ENCODE data around the gene LRRC1.

Gene LRRC1

DNA sequence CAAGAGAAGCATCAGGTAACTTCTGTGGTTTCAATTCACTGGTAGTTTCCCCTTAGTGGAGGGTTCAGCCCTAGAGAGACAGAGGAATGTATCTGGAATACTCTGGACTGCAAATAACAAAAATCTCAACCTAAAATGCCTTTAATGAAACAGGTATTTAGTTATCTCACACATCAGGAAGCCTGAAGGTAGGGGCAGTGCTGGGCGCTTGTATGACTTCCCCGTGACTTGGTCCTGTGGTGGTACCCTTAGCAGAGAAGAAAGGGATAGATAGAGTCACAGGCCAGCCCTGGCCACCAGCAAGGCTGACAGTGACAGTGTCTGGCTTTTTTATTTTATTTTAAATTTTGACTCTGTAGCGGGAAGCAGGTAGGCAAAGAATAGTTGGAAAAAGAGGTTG lies 14.9 kb downstream of the LRRC1 start:
- DNase-seq (ENCODE audit: low spot score in 2 of 2), result no peak
- Mint-ChIP-seq H3K9me3 (no peaks in the 10 kb centered on the region), H3K27ac (ENCODE audit: low read depth) (no peak overlapping the region), H3K4me1 (peaks cover 17% of the 10 kb centered on the region), H3K4me3 (no peak overlapping the region), H3K27me3 (no peaks in the 10 kb centered on the region), H3K36me3 (ENCODE audit: insufficient read depth) (peaks cover 2% of the 10 kb centered on the region)
- ATAC-seq (replicated peaks; ENCODE audit: extremely low read depth, poor library complexity, severe bottlenecking), result no peak

DNA sequence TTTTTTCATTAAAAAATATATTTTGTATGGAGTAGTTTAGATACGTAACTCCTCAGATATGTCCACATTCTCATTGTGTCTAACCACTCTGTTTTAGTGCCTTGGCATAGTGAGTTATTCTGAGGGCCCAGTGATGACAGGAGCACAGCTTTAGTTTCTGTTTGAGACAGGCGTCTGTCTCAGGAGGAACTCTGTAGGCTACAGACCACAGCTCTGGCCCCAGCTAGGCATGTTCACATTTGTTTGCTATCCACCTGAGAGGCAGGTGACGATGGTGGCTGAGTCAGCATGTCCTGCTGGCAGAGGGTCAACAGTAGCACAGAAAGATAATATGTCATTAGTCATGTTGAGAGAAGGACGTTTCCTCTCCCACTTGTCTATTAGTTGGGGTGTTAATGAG lies 16.3 kb downstream of the LRRC1 start:
- Mint-ChIP-seq H3K4me1 (peaks cover 11% of the 10 kb centered on the region), H3K27me3 (no peaks in the 10 kb centered on the region), H3K4me3 (no peak overlapping the region), H3K9me3 (no peaks in the 10 kb centered on the region), H3K27ac (ENCODE audit: low read depth) (no peak overlapping the region), H3K36me3 (ENCODE audit: insufficient read depth) (no peaks in the 10 kb centered on the region)
- ATAC-seq (replicated peaks; ENCODE audit: extremely low read depth, poor library complexity, severe bottlenecking), result no peak
- DNase-seq (ENCODE audit: low spot score in 2 of 2), result no peak

DNA sequence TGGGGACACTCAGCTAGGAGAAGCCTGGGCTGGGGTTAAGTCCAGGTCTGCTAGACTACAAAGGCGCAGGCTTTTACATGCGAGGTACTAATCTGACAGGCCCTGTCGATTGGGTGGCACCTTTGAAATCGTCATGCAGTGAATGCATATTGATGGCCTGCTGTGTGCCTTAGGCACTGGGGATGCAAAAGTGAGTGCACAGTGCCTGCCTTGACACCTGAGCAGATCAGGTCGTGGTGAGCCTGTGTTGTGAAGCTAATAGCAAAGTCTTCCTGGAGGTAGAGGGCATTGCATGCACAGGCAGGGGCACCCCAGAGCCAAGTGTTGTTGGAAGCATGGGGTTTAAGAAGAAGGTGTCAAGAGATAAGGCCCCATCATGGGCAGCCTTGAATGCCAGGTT lies 16.9 kb downstream of the LRRC1 start:
- H3K4me1 Mint-ChIP-seq, result peaks cover 11% of the 10 kb centered on the region
- no peak overlapping the region for H3K4me3 Mint-ChIP-seq
- H3K27me3 Mint-ChIP-seq, result no peaks in the 10 kb centered on the region
- no peaks in the 10 kb centered on the region for H3K36me3 Mint-ChIP-seq (ENCODE audit: insufficient read depth)
- no peak for DNase-seq (ENCODE audit: low spot score in 2 of 2)
- no peaks in the 10 kb centered on the region for H3K9me3 Mint-ChIP-seq
- H3K27ac Mint-ChIP-seq (ENCODE audit: low read depth), result no peak overlapping the region
- no peak for ATAC-seq (replicated peaks; ENCODE audit: extremely low read depth, poor library complexity, severe bottlenecking)

DNA sequence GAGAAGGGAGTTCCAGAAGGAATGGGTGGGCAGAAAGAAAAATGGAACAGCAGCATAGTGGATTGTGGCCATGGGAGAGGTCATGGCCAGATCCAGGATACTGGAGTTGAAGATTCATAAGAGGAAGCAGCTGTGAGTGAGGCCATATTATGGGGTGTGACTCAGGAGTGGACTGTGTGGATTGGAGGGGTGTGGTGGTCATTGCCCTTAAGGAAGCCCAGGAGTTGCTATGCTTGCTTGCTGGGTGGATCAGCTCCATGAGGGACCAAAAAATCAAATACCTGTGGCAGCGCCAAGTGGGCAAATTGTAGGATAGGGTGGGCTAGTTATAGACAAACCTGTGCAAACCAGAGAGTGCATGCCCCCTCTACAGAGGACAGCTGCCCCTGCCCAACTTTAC lies 18.3 kb downstream of the LRRC1 start:
- H3K27ac Mint-ChIP-seq (ENCODE audit: low read depth), result no peak overlapping the region
- no peaks in the 10 kb centered on the region for H3K36me3 Mint-ChIP-seq (ENCODE audit: insufficient read depth)
- no peaks in the 10 kb centered on the region for H3K9me3 Mint-ChIP-seq
- peaks cover 11% of the 10 kb centered on the region for H3K4me1 Mint-ChIP-seq
- H3K4me3 Mint-ChIP-seq, result no peak overlapping the region
- no peak for DNase-seq (ENCODE audit: low spot score in 2 of 2)
- ATAC-seq (replicated peaks; ENCODE audit: extremely low read depth, poor library complexity, severe bottlenecking), result no peak
- no peaks in the 10 kb centered on the region for H3K27me3 Mint-ChIP-seq

DNA sequence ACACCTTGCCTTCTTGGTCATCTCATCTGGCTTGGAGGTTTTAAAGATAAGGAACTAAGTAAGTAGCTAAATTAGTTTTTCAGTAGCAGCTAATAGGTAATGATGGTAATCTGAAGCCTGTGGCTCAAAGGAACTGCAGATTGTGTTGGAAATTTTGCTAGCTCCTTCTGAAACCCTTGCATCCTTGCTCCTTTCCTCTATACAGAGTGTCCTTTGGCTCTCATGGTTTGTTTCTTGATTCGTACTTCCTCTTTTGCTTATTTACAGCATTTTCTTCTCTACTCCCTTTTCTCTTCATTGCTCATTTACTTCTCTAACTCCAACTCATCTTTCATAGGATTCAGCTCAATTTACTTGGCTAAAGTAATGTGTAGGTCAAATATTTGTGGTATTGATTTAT lies 19.0 kb downstream of the LRRC1 start:
- Mint-ChIP-seq H3K27ac (ENCODE audit: low read depth) (no peak overlapping the region), H3K4me3 (no peak overlapping the region), H3K4me1 (peaks cover 11% of the 10 kb centered on the region), H3K9me3 (no peaks in the 10 kb centered on the region), H3K36me3 (ENCODE audit: insufficient read depth) (no peaks in the 10 kb centered on the region), H3K27me3 (no peaks in the 10 kb centered on the region)
- ATAC-seq (replicated peaks; ENCODE audit: extremely low read depth, poor library complexity, severe bottlenecking) (no peak), DNase-seq (ENCODE audit: low spot score in 2 of 2) (no peak)

DNA sequence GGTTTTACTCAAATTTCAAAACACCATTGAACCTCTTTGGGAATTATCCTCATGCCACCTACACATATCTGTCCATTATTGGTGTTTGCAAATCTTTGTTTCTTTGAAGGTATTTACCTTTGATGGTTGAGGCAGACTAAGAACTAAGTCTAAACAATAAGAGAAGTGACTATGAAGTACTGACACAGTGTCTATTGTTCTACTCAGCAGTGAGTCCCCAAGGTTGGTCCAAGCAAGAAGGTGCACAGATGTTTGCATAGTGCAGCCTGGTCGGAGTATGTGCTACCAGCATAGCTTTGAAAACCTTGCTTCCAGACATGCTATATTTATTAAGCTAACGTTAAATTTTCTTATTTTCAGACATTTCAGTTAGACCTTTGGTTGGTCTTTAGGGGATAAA lies 19.5 kb downstream of the LRRC1 start:
- Mint-ChIP-seq H3K9me3 (no peaks in the 10 kb centered on the region), H3K27me3 (no peaks in the 10 kb centered on the region), H3K4me1 (peaks cover 11% of the 10 kb centered on the region), H3K4me3 (no peak overlapping the region), H3K36me3 (ENCODE audit: insufficient read depth) (no peaks in the 10 kb centered on the region), H3K27ac (ENCODE audit: low read depth) (no peak overlapping the region)
- ATAC-seq (replicated peaks; ENCODE audit: extremely low read depth, poor library complexity, severe bottlenecking), result no peak
- DNase-seq (ENCODE audit: low spot score in 2 of 2), result no peak

DNA sequence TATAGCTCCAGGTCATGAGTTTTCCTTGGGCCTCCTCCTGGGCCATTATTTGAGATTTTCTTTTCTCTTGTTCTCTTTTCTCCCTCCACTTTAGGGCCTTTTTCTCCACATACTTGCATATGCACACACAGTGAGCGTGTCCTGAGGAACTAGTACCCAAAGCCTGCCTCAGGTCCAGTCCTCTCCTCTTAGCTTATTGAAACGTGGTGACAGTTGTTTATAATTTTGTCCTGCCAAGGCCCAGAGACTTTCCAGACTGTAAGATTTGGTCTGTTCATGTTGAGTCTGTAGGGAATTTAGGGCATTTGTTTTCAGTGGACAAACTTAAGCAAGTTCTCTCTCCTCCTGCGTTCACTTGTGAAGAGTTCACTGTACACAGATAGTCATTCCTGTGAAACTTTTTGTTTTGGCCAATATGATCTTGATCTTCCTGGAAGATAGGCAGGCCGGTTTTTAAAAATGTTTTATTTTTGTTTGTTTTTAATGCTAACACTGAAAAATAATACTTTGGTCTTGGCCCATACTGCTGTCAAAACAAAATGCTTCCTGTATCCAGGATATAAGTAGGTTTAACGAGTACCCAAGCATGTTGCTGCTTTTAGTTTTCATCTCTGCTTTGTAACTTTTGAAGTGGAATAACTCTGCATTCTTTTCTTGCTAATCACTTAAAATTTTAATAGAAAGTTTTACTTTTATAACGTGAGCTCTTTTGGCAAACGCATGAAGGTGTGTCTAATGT lies 20.7 kb downstream of the LRRC1 start:
- Mint-ChIP-seq H3K27ac (ENCODE audit: low read depth) (no peak overlapping the region), H3K27me3 (no peaks in the 10 kb centered on the region), H3K4me1 (peaks cover 11% of the 10 kb centered on the region), H3K4me3 (no peak overlapping the region), H3K36me3 (ENCODE audit: insufficient read depth) (no peaks in the 10 kb centered on the region), H3K9me3 (no peaks in the 10 kb centered on the region)
- no peak for DNase-seq (ENCODE audit: low spot score in 2 of 2)
- ATAC-seq (replicated peaks; ENCODE audit: extremely low read depth, poor library complexity, severe bottlenecking), result no peak

DNA sequence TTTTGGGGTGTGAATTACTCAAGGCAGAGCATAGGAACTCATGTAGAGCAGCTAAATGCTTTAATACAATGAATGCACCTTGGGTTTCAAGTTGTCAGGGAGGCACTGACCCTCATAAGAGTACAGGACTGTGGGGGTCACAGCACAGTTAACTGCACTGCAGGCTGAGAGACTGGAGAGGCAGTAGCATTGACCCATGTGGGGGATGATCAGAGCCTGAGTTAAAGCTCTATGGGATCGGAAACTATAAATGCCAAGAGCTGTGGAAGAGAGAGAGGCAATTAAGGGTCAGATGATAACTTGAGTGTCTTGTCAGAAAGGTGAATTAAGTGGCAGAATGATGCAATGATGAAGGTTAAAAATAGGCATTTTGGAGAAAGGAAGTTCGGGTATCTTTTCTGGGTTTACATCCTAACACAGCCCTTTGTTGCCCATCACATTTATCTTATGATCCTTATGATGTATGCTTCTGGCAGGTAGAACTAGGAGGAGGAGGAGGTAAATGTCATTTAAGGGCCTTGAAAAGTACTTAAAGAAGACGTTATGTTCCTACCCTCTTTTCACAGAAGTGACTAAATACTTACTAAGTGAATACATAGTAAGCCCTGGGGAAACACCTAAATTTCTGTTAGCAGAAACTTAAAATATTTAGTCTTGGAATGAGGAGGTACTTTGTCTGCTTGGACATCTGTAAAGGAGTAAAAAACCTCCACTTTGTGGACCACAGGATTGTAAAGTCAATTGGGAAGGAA lies 24.2 kb downstream of the LRRC1 start:
- no peak for DNase-seq (ENCODE audit: low spot score in 2 of 2)
- Mint-ChIP-seq H3K36me3 (ENCODE audit: insufficient read depth) (no peaks in the 10 kb centered on the region), H3K27me3 (no peaks in the 10 kb centered on the region), H3K4me1 (peaks cover 1% of the 10 kb centered on the region), H3K9me3 (no peaks in the 10 kb centered on the region), H3K4me3 (no peak overlapping the region), H3K27ac (ENCODE audit: low read depth) (no peak overlapping the region)
- no peak for ATAC-seq (replicated peaks; ENCODE audit: extremely low read depth, poor library complexity, severe bottlenecking)

DNA sequence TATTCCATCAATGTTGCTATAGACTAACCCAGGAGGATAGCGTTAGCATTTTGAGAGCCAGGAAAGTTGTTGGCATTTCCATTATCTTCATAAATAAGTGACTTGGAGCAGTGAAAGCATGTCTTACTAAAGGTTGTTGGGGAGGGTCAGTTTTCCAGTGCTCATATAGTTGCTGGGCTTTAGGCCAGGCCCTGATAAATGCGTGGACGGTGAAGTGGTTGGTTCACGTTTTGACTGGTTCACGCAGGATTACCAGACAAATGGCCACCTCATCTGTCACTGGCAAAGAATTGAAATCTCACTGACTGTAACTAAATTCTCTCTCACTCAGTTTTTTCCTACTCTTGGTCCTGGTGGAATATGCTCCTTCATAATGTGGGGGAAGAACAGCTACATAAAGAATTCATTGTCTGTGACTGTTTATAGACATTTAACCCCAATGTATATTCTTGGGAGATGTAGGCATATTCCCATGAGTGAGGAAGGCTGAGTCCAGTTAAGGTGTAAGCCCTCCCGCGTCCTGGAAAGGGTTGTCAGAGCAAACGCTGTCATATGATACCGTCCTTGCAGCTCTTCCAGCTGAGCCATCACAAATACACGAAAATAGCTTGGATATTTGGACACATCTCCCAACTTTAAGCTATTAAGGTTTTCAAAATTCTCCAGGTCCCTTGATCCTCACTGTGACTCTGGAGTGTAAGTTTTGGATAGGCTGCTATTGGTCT lies 27.8 kb downstream of the LRRC1 start:
- H3K27me3 Mint-ChIP-seq, result no peaks in the 10 kb centered on the region
- H3K4me1 Mint-ChIP-seq, result no peaks in the 10 kb centered on the region
- H3K9me3 Mint-ChIP-seq, result no peaks in the 10 kb centered on the region
- ATAC-seq (replicated peaks; ENCODE audit: extremely low read depth, poor library complexity, severe bottlenecking), result no peak
- H3K4me3 Mint-ChIP-seq, result no peak overlapping the region
- H3K27ac Mint-ChIP-seq (ENCODE audit: low read depth), result no peak overlapping the region
- DNase-seq (ENCODE audit: low spot score in 2 of 2), result no peak
- no peaks in the 10 kb centered on the region for H3K36me3 Mint-ChIP-seq (ENCODE audit: insufficient read depth)

DNA sequence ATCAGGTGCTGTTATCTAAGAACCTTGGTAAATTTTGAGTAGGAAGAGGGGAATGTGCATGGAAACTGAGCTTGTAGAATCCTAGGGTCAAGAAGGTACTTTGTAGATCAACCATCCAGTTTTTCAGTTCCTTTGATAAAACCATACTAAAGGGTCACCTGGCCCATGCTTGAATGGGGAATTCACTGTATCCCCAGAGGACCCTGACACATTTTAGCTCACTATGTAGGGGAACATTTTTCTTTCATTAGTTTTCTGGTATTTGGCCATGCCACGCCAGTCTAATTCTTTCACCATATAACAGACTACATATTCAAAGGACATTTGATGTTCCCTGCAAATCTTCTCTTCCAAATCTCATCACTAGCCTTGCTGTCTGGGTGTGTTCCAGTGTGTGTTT lies 29.9 kb downstream of the LRRC1 start:
- Mint-ChIP-seq H3K36me3 (ENCODE audit: insufficient read depth) (no peaks in the 10 kb centered on the region), H3K9me3 (no peaks in the 10 kb centered on the region), H3K4me3 (no peak overlapping the region), H3K4me1 (peaks cover 4% of the 10 kb centered on the region), H3K27me3 (no peaks in the 10 kb centered on the region), H3K27ac (ENCODE audit: low read depth) (no peak overlapping the region)
- DNase-seq (ENCODE audit: low spot score in 2 of 2) (no peak), ATAC-seq (replicated peaks; ENCODE audit: extremely low read depth, poor library complexity, severe bottlenecking) (no peak)

DNA sequence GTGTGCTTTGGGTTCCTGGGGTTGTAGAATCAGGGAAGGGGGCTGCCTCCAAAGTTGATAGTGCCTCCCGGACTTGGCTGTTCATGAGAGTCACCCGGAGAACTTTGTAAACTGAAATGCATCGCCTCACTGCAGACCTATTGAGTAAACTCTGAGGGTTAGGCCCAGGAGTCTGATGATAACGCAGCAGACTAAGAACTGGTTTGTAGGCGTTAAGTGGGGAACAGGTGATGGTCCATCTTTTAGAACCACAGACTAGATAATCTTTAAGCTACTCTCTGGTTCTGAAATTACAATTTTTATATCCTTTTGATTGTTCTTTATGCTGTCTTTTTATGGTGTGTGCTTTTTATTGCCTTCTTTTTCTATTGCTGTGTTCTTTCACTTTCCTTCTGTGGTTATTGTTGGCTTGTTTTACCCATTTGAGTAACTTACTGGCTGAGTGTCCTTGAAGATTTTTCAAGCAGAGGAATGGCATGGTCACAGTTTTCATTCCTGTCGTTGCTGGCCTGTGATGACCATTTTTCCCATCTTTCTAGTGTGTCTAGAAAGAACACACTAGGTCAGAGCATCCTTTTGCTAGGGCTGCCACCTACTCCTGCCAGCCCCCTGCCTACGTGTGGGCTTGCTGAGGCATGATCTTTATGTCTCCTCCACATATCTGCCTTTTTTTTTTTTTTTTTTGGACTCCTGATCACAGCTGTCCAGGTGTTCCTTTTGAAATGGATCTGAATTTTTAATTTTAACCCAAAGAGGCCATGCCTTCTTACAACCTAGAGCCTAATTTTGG lies 30.9 kb downstream of the LRRC1 start:
- Mint-ChIP-seq H3K27me3 (no peaks in the 10 kb centered on the region), H3K27ac (ENCODE audit: low read depth) (no peak overlapping the region), H3K4me3 (no peak overlapping the region), H3K4me1 (peaks cover 7% of the 10 kb centered on the region), H3K36me3 (ENCODE audit: insufficient read depth) (no peaks in the 10 kb centered on the region), H3K9me3 (no peaks in the 10 kb centered on the region)
- ATAC-seq (replicated peaks; ENCODE audit: extremely low read depth, poor library complexity, severe bottlenecking) (no peak), DNase-seq (ENCODE audit: low spot score in 2 of 2) (no peak)

DNA sequence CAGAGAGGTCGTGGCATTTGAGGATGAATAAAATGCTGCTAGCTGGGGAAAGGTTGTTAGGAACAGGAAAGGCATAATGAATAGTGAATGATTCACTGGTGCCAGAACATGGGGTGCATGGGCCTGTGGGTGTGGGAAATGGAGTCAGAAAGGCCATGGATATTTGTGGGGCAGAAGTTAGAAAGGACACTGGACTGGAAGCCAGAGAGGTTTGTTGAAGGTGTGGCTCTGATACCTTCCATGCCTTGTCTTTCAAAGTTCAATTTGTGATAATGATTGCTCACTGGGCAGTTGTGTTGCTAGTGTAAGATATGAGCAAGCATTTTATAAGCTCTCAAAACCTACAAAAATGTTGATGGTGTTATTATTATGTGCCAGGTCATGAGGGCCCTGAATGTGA lies 32.7 kb downstream of the LRRC1 start:
- Mint-ChIP-seq H3K27ac (ENCODE audit: low read depth) (no peak overlapping the region), H3K9me3 (no peaks in the 10 kb centered on the region), H3K36me3 (ENCODE audit: insufficient read depth) (no peaks in the 10 kb centered on the region), H3K27me3 (no peaks in the 10 kb centered on the region), H3K4me1 (peaks cover 7% of the 10 kb centered on the region), H3K4me3 (no peak overlapping the region)
- ATAC-seq (replicated peaks; ENCODE audit: extremely low read depth, poor library complexity, severe bottlenecking) (no peak), DNase-seq (ENCODE audit: low spot score in 2 of 2) (no peak)

All from central memory CD8-positive, alpha-beta T cell (primary cell).